Esophagus (tissue), 2 donors: ENCODE results near the gene FMR1. TPM values are rescaled to one million over a fixed set of nuclear protein-coding genes. Genes with fewer than 3 reads are reported as not detected.

Source experiments
- H3K27ac ChIP-seq, 2 donors: one replicate each; pipeline ENCODE4 v1.5.1; 2013; ENCODE audit warnings: low read depth in 2 of 2, mild to moderate bottlenecking in 2 of 2, inconsistent platforms in 1 of 2, low read length in 1 of 2, moderate library complexity in 1 of 2
- H3K27me3 ChIP-seq, 2 donors: one replicate each; pipeline ENCODE4 v1.6.1; 2013; ENCODE audit warnings: low read length in 2 of 2, control low read depth in 1 of 2, mild to moderate bottlenecking in 1 of 2; ENCODE audit not compliant: insufficient read depth in 2 of 2, control insufficient read depth in 1 of 2
- H3K36me3 ChIP-seq, 2 donors: one replicate each; pipeline ENCODE4 v1.6.1; 2013; ENCODE audit warnings: low read length in 1 of 2; ENCODE audit not compliant: control insufficient read depth in 2 of 2, insufficient read depth in 2 of 2
- H3K4me1 ChIP-seq, 2 donors: one replicate each; pipeline ENCODE4 v1.6.1; 2013; ENCODE audit warnings: low read length in 1 of 2; ENCODE audit not compliant: control insufficient read depth in 2 of 2, insufficient read depth in 2 of 2
- H3K4me3 ChIP-seq, 2 donors: one replicate each; pipeline ENCODE4 v1.5.1; 2013; ENCODE audit warnings: low read length in 2 of 2, mild to moderate bottlenecking in 2 of 2, low read depth in 1 of 2, moderate library complexity in 1 of 2
- H3K9me3 ChIP-seq, 2 donors: one replicate each; pipeline ENCODE4 v1.6.1; 2013; ENCODE audit warnings: mild to moderate bottlenecking in 2 of 2, low read depth in 1 of 2, low read length in 1 of 2, moderate library complexity in 1 of 2; ENCODE audit not compliant: control insufficient read depth in 2 of 2, insufficient read depth in 1 of 2
- WGBS, 2 donors: extraction: QIAGEN DNeasy Blood & Tissue Kit; methylation state at CpG; one replicate each; pipeline ENCODE4 v1.1.7; 2013; 5-methylcytosine and 5-hydroxymethylcytosine counted together
- polyA plus RNA-seq, 2 donors: library from polyadenylated mRNA; stranded (reverse); fragments of 200-250 nt; gene quantifications; one replicate each; pipeline ENCODE4 v1.2.3, GENCODE V29; 2013
- donor health status: healthy with polysubstance abuse.
- donor health status: Bipolar disorder and iron deficiency.

The FMR1 gene
- polyA plus RNA-seq, 2 donors = 12.7 to 18.5 TPM

GRCh38 chrX:147897117-147897516 lies 14.6 kb upstream of the FMR1 start:
- Histone ChIP-seq H3K9me3 (no peaks in the 10 kb centered on the region), H3K4me1 (no peaks in the 10 kb centered on the region), H3K36me3 (no peaks in the 10 kb centered on the region), H3K4me3 (no peak overlapping the region), H3K27ac (no peak overlapping the region), H3K27me3 (no peaks in the 10 kb centered on the region)
- WGBS, 2 donors = 92 to 95% methylated on average over 19 to 31 of the region's 31 CpGs

GRCh38 chrX:147898951-147899350 lies 12.8 kb upstream of the FMR1 start:
- no peak overlapping the region for H3K4me3 ChIP-seq
- no peaks in the 10 kb centered on the region for H3K36me3 ChIP-seq
- 41 to 45% methylated on average over 1 of the region's 1 CpG for WGBS, 2 donors
- H3K4me1 ChIP-seq = no peaks in the 10 kb centered on the region
- no peaks in the 10 kb centered on the region for H3K9me3 ChIP-seq
- no peaks in the 10 kb centered on the region for H3K27me3 ChIP-seq
- no peak overlapping the region for H3K27ac ChIP-seq

GRCh38 chrX:147899379-147900114 lies 12.2 kb upstream of the FMR1 start:
- no peaks in the 10 kb centered on the region for H3K9me3 ChIP-seq
- H3K4me1 ChIP-seq = no peaks in the 10 kb centered on the region
- H3K27ac ChIP-seq = no peak overlapping the region
- WGBS, 2 donors = 53 to 59% methylated on average over 2 of the region's 2 CpGs
- no peaks in the 10 kb centered on the region for H3K36me3 ChIP-seq
- H3K27me3 ChIP-seq = no peaks in the 10 kb centered on the region
- H3K4me3 ChIP-seq = no peak overlapping the region

- no peaks in the 10 kb centered on the region for H3K27me3 ChIP-seq
- H3K27ac ChIP-seq = no peak overlapping the region
- no peaks in the 10 kb centered on the region for H3K9me3 ChIP-seq
- H3K4me3 ChIP-seq = no peak overlapping the region
- H3K4me1 ChIP-seq = no peaks in the 10 kb centered on the region
- WGBS, 2 donors = 45 to 69% methylated on average over 1 of the region's 1 CpG
- no peaks in the 10 kb centered on the region for H3K36me3 ChIP-seq
Observed at GRCh38 chrX:147900349-147900748, 11.4 kb upstream of the FMR1 start.

GRCh38 chrX:147901461-147902126 lies 10.1 kb upstream of the FMR1 start:
- no peaks in the 10 kb centered on the region for H3K9me3 ChIP-seq
- WGBS, 2 donors = 28 to 45% methylated on average over 6 of the region's 6 CpGs
- H3K4me1 ChIP-seq = no peaks in the 10 kb centered on the region
- H3K27ac ChIP-seq = no peak overlapping the region
- H3K36me3 ChIP-seq = no peaks in the 10 kb centered on the region
- H3K4me3 ChIP-seq = peak overlapping the region in 1 of 2 donors; percentile 7
- H3K27me3 ChIP-seq = no peaks in the 10 kb centered on the region

- Histone ChIP-seq H3K4me3 (no peak overlapping the region), H3K9me3 (no peaks in the 10 kb centered on the region), H3K4me1 (no peaks in the 10 kb centered on the region), H3K36me3 (no peaks in the 10 kb centered on the region), H3K27me3 (no peaks in the 10 kb centered on the region), H3K27ac (no peak overlapping the region)
- WGBS, 2 donors = 74 to 88% methylated on average over 2 of the region's 2 CpGs
Observed at GRCh38 chrX:147902270-147902669, 9.4 kb upstream of the FMR1 start.

- no peaks in the 10 kb centered on the region for H3K36me3 ChIP-seq
- H3K27me3 ChIP-seq = no peaks in the 10 kb centered on the region
- no peak overlapping the region for H3K4me3 ChIP-seq
- no peaks in the 10 kb centered on the region for H3K4me1 ChIP-seq
- 62 to 73% methylated on average over 5 of the region's 5 CpGs for WGBS, 2 donors
- no peak overlapping the region for H3K27ac ChIP-seq
- no peaks in the 10 kb centered on the region for H3K9me3 ChIP-seq
Observed at GRCh38 chrX:147908106-147908505, 3.6 kb upstream of the FMR1 start.

GRCh38 chrX:147910607-147911006 lies 1.1 kb upstream of the FMR1 start:
- no peaks in the 10 kb centered on the region for H3K36me3 ChIP-seq
- no peaks in the 10 kb centered on the region for H3K27me3 ChIP-seq
- H3K4me3 ChIP-seq = no peak overlapping the region
- no peaks in the 10 kb centered on the region for H3K4me1 ChIP-seq
- no peak overlapping the region for H3K27ac ChIP-seq
- 75 to 87% methylated on average over 9 of the region's 9 CpGs for WGBS, 2 donors
- no peaks in the 10 kb centered on the region for H3K9me3 ChIP-seq

GRCh38 chrX:147912093-147912801 lies 528 bp downstream of the FMR1 start:
- WGBS, 2 donors = 0 to 27% methylated on average over 44 to 52 of the region's 58 CpGs
- Histone ChIP-seq H3K27ac (peak overlapping the region; percentile 88 to 91), H3K4me3 (peak overlapping the region; percentile 62 to 73), H3K36me3 (no peaks in the 10 kb centered on the region), H3K4me1 (no peaks in the 10 kb centered on the region), H3K9me3 (no peaks in the 10 kb centered on the region), H3K27me3 (no peaks in the 10 kb centered on the region)
